Caki2 (cell line): Measurements from ENCODE around the gene ACACA. TPM values are rescaled to one million over a fixed set of nuclear protein-coding genes. Genes with fewer than 3 reads are reported as not detected.
A peak's percentile ranks its signal among the peaks of the same experiment; 100 is the strongest.

Experiments used
- DNase-seq: peaks from one replicate; pipeline ENCODE4 v3.0.0-alpha.2; 2015; ENCODE audit warnings: low read depth
- in situ Hi-C: cut with HindIII; loops from 2 replicates; pipeline ENCODE4 v1.10.0; 2016; ENCODE audit warnings: low sequenced_read_pairs, low pct_unique_long_range_greater_than_20kb, mixed read lengths
- total RNA-seq: library from RNA; depleted of rRNA; stranded (reverse); fragments of >200 nt; shearing (Covaris generic); gene quantifications from 2 replicates; pipeline ENCODE4 v1.2.3, GENCODE V29; 2014; ENCODE audit warnings: low replicate concordance

The ACACA gene
- total RNA-seq, 1 experiment from 2014 or later, result 30.8 TPM

DNA sequence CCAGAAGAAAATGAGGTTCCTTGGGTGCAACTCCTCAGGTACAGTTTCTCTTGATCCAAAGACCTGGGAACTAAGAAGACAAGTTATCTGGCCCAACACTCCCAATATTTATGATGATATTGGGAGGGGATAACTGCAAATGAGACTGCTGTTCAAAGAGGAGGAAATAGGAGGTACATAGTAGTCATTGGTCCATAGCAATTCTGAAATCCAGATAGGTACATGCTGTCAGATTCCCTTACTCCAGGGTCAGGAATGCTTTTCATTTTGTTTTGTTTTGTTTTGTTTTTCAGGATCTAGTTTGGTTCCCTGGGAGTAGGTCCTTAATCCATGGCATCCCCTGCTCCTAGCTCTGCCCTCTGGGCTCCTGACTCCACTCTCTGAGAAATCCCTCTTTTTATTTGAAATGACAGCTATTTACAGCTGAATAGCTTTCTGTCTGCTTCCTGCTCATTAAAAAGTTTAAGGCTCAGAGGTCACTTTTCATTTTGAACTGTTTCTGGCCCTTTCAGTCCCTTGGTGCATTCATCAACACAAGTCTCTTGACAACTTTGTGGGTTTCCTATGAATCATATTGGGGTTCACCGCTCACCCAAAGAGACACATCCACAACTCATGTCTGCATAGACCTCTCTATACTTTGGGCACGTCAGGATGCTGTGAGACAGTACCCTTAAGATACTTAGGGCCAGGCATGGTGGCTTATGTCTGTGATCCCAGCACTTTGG lies 141.0 kb downstream of the ACACA start:
- no peak for DNase-seq
- in situ Hi-C loops, result no loop called here

DNA sequence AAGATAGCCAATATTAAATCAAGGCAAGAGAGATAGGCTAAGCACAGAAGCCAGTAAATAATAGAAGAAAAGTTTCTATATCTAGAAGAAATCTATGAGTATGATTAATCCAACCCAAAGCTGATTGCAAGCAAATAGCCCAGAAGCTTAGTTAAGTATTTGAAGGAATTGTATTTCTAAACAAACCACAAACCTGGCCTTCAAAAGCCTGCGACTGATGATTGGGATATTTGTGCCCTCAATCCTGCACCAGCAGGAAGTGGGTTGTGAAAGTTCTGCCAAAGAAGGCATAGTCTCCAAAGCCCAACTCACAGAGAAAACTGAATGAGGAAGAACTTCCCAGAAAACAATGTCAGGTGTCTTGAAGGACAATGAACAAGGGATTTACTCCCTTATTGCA lies 145.3 kb downstream of the ACACA start:
- DNase-seq, result no peak
- in situ Hi-C loops, result no loop called here

DNA sequence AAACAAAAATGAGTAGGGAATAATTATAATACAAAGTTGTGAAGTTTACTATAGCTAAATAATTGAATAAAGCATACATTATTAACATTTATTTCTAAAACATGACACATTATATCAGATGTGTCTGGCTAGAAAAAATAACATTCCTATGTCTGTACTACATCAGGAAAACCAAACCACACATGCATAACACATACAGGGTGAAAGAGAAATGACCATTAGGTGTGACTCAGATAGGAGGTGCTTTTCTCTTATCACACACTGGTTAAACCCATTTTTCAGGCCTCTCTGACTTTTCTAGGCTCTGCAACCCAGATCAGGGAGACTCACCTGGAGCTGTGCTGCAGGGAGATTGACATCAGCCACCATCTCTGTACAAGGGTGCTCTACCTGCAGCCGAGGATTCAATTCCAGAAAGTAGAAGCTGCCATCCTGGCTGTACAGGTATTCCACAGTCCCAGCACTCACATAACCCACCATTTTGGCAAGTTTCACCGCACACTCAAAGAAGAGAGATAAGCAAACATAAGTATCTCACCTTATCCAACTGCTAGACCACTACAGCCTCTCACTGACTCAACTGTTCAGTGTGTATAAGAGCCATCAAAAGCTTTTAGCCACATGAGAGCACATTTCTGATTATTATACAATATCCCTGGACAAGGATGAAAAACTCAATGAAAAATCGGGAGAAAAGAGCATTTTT lies 147.5 kb downstream of the ACACA start:
- in situ Hi-C loops, result no loop called here
- DNase-seq, result no peak

DNA sequence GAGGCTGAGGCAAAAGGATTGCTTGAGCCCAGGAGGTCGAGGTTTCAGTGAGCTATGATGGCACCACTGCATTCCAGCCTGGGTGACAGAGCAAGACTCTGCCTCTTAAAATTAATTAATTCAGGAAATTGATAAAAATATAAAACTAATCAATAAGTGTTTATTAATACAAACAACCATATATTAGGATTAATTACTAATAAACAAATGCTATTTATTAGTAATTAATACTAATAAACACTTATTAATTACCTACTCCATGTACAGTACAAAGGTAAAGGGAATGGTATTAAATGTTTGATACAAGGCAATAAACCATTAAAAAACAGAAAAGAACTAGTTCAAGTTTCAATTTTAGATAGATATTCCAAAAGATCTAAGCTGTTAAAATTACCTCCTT lies 150.0 kb downstream of the ACACA start:
- no peak for DNase-seq
- in situ Hi-C loops, result no loop called here

DNA sequence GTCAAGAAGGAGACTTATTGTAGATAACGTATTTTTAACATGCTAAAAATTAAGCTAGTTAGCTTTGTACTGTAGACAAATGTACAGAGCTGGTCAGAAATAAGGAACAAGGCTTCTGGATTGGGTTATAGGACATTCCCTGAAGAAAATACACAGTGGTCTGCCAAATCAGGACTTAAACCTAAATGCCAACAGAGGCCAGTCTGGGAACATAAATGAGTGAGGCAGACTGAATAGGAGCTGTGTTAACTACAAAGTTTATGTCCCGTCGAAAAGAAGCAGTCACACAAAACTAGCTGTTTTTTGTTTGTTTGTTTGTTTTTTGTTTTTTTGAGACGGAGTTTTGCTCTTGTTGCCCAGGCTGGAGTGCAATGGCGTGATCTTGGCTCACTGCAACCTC lies 151.2 kb downstream of the ACACA start:
- in situ Hi-C loops, result no loop called here
- DNase-seq, result no peak

DNA sequence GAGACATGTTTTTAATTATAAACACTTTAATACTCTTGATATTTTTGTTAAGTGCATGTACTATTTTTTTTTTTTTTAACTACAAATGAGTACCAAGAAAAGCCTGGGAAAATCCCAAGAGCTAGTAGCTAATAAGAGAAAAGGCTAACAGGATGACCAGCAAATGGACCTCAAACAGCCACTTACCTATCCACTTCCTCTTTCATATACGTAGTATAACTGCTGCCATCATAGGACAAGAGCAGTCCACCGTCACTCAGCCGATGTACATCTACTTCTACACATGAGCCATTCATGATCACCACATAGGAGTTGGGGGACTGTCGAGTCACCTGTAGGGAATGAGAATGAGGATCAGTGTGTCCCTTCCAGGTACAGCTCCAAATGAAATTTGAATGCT lies 158.8 kb downstream of the ACACA start:
- in situ Hi-C loops, result no loop called here

DNA sequence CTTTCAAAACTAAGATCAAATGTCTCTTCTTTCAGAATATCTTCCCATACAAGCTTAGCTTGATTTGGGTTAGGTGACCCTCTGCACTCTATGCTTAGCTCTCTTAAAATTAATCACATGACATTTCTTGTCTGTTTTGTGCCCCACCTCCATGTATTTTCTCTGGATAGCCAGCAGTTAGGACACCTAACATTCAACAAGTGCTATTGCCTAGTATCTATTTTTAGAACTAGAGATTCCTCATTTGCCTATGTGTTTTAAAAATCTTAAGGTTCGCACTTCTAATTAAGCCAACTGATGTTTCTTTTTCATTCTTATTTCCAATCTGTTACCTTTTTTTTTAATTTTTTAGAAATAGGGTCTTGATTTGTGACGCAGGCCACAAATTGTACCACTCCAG lies 160.6 kb downstream of the ACACA start:
- in situ Hi-C loops, result no loop called here
- DNase-seq, result no peak

More for the DNA sequence above, 158.8 kb downstream of the ACACA start:
- no peak for DNase-seq

DNA sequence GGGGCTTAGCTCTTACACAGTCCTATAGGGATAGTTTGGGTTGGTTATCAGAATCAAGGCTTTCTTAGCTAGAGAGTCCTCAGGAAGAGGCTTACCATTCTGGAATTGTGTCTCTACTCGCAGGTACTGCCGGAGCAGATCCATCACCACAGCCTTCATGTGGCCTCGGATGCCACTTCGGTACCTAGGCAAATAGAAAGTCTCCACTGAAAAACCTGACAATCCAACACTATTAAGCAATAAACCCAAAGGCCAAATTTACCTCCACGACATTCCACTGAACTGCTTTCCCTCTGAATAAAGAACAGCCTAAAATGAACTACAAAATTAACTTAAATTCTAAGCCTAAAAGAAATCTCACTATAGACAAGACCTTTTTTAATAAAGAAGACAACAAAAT lies 166.3 kb downstream of the ACACA start:
- DNase-seq, result no peak
- in situ Hi-C loops, result no loop called here

DNA sequence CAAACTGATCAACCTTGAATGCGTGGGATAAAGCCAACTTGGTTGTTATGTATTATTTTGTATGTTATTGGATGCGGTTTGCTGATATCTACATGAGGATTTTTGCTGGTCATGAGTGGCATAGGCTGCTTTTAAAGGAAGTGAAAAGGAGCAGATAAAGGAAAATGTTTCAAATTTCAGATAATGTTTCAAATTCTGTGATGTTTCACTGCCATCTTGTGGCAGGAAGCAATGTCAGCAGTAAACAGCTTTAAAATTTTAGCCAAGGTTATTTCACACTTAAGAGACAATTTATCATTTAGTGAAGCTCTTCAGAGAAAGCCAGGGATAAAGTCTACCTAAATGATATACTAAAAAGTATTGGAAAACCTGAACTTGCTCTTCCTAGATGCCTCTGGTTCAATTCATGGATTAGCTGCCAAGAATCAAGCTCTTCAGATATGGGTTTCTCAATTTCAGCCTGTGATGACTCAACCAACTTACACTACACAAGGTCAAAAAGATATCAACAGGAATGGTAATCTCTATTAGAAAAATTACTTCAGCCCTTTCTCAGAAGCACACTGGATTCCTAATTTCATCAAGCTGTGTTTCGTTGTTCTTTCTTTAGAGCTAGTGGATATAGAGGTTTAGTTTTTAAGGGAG lies 166.8 kb downstream of the ACACA start:
- in situ Hi-C loops, result no loop called here
- no peak for DNase-seq

DNA sequence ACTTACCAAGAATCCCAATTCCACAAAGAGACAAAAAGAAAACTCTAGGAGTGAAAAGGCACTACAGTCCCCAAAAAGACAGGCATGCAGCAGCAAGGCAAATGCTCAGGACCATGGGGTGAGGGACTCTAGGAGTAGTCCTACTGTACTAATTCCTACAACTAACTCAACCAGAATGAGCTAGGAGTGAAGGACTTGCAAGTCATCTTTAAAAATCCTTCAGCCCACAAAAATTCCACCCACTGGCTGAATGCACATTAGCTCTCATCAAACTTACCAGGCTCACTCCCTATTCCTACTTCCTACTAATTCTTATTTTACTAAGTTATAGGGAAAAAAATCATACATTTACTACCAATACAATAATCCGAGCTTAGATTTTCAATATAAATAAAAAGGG lies 172.5 kb downstream of the ACACA start:
- in situ Hi-C loops, result no loop called here

DNA sequence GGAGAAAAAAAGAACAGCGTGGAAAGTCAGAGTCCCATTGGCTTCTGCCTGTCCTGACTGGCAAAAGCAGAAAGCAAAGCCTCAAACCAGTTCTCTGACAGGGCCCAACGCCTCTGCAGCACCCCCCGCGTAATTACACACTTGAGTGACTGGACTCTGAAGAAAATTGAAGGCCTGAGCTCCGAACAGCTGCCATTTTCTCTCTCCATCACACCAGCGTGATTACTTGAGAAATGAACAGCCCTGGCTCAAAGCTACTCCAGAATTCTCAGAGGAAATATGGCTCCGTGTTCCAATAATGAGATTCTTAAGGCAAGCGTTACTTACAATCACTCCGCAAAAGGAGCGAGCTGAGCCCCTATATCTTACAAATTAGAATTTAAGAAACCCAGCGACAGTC lies 173.6 kb downstream of the ACACA start:
- in situ Hi-C loops, result no loop called here
- DNase-seq, result no peak

More for the DNA sequence above, 172.5 kb downstream of the ACACA start:
- DNase-seq, result no peak

DNA sequence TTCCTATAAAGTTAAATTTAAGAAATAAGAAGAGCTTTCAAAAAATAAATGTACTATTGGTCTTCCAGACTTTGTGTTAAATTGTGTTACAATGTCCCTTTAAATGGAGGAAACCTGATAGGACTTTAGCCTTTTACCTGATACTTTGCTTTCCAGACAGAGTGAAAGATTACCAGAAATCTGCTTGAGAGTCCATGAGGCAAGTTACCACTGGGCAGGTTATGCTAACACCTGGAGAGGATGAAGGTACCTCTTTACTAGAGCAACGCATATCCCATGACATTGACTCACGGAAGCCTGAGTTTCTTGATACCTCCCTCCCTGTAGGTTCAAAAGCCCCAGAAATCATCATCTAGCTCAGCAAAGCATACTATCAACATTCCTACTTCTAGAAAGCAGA lies 174.7 kb downstream of the ACACA start:
- in situ Hi-C loops, result no loop called here
- DNase-seq, result no peak

DNA sequence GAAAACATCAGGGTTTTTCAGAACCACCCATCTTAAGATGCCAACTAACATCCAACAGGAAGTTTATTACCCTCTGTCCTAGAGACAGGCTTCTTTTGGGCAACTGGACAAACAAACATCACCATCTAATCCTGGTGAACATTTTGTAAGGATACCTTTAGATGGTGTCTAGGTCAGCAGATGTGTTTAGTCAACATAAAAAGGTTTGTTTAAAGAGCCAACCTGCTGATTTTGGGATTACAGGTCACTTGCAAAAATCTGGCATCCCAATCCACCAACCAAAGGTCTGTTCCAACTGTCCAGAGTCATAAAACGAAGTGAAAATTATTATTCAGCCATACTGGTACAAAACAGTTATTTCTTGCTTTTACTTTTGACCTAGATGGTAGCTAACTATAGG lies 176.0 kb downstream of the ACACA start:
- in situ Hi-C loops, result no loop called here

DNA sequence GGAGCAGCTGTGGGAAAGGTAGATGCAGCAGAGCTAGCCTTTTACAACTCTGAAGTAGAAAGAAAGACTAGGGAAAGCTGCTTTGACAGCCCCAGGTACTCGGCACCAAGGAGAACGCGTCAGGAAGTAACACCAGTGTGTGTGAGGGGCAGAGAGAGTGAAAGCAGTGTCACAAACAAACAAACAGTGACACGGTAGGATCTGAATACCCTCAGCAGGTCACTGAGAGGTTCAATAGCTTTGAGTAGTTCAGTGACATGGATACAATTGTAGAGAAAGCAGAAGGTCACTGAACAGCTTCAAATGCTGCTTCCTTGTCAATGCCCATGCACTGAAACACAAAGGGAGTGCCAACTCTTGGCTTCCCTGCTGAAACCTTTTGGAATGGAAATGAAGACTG lies 181.2 kb downstream of the ACACA start:
- DNase-seq, result no peak
- in situ Hi-C loops, result no loop called here

More for the DNA sequence above, 176.0 kb downstream of the ACACA start:
- DNase-seq, result no peak

DNA sequence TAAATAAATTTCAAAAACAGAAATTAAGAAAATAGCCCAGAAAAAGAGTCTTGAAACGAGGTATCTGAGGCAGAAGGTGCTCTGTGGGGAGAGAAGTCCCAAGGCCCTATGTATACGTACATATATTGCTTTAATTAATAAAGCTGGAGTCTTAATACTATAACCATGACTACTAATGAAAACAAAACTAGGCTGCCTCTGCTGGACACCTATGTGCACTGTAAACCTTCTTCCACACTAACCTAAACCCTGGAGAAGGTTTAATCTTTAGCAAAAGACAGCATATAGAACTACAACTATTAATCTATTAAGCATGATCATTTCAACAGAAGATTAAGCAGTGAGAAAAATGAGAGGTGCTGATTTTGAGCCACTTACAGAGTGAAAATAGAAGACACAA lies 184.8 kb downstream of the ACACA start:
- in situ Hi-C loops, result no loop called here
- DNase-seq, result no peak

DNA sequence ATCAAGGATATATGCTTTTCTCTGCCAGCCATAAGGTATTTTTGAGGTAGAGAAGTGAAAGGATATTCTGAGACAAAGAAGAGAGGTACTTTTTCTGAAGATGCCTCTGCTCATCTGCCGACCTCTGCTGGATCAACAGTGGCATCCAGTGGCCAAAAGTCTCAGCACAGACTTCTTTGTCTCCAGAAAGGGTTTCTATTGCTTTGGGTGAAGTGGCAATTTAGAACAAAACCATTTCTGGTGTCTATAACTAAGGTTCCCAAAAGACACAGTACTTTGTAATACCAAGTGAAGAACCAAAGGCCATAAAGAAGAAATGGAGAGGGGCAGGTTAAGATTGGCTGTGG lies 186.1 kb downstream of the ACACA start:
- peak; percentile 10 for DNase-seq
- in situ Hi-C loops, result no loop called here

DNA sequence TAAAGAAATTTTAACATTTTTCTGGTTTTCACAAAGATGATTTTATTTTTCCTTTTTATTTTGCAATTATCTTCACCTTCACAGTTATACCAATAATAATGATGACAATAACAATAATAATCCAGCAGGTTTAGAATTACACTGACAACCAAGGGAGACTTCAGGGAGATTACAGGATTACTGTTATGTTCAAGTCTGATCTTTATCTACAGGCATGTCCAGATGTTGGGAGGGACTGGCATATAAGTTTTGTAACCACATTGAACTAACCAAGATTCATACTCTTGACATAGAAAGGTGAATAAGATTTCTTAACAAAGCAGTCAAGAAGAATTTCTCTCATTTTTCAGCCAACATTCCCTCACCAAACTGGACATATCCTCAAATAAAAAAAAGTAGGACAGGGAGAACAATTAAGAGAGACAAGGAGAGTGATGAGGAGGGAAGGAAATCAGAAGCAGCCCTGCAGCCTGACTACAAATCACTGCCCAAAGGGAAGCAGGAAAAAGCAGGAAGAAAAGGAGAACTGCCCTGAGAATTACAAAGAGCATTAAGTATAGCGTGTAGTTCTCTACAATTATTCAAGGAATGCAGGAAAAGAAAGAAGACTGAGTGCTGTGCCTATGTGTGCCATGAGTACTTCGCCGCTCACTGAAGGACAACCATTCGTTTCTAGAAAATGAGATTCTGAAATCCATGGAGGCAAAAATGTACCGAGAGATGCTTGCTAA lies 186.6 kb downstream of the ACACA start:
- no peak for DNase-seq
- in situ Hi-C loops, result no loop called here

DNA sequence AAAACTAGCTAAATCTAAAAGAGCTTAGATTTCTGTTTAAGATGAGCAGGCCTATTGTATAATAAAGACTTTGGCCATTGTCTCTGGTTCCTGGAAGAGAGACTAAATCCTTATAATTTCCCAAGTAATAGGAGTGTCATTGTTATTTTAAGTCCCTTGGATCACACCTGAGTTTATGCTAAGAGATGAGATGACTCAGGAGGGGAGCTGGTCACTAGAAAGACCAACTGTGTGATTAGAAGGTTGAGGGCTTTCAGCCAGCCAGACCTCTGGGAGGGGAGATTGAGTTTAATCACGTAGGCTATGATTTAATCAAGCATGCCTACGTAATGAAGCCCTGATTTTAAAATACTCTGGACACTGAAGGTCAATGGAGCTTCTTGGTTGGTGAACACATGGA lies 187.8 kb downstream of the ACACA start:
- no peak for DNase-seq
- in situ Hi-C loops, result no loop called here

DNA sequence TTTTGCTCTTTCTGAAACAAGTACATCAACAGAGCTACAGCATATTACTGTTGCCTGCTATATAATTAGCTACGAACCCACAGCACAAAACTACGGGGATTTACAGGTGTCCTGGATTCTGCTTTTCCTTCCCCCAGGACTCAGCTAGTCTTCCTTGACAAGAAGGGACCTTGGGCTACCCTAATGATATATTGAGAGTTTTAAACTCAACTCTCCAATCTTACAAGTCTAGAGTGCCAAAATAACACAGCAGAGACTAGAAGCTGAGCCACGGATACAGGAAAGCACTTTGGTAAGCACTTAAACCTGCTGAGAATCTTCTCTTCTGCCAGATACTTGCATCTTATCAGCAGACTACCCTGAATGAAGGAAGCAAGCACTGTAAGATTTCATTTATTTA lies 192.2 kb downstream of the ACACA start:
- in situ Hi-C loops, result no loop called here
- no peak for DNase-seq
